Esophagus muscularis mucosa (tissue), 3 donors: ENCODE results near the gene BHMT2.

Experiments
- CTCF ChIP-seq, 3 experiments: fragments of 200-600 bp in 2 of 3; fragments of 450-650 bp in 1 of 3; sonication (generic) in 2 of 3; IDR thresholded peaks; one replicate each; pipeline ENCODE4 v1.5.1; 2017 to 2019; ENCODE audit warnings: antibody characterized with exemption in 3 of 3, mild to moderate bottlenecking in 2 of 3, moderate library complexity in 1 of 3
- POLR2A ChIP-seq: fragments of 450-650 bp; IDR thresholded peaks from one replicate; pipeline ENCODE4 v1.6.1; 2017; ENCODE audit warnings: antibody characterized with exemption, moderate library complexity, mild to moderate bottlenecking, low read depth
- POLR2AphosphoS5 ChIP-seq, 2 donors: sonication (generic); formaldehyde crosslinking; IDR thresholded peaks; one replicate each; pipeline ENCODE4 v1.6.1; 2017; ENCODE audit warnings: antibody characterized with exemption in 2 of 2

GRCh38 chr5:79136618-79137017 lies 67.1 kb downstream of the BHMT2 start:
- no peak for TF ChIP-seq POLR2AphosphoS5 (IDR thresholded peaks at IDR 0.05)
- TF ChIP-seq POLR2A = no peak
- TF ChIP-seq CTCF (IDR thresholded peaks at IDR 0.05) = no peak
